Measurements from ENCODE around the gene CGB7.

GRCh38 chr19:49065905-49066512 is 8.5 kb upstream of the CGB7 start:
- no peak for TF ChIP-seq CBX2 (IDR thresholded peaks at IDR 0.05; ENCODE audit: insufficient read depth, low read length, poor library complexity, severe bottlenecking)
- TF ChIP-seq TEAD2 (tag; IDR thresholded peaks at IDR 0.05) = no peak
- TF ChIP-seq SP2 (IDR thresholded peaks at IDR 0.05; ENCODE audit: extremely low read depth, low read depth, low read length, poor library complexity, severe bottlenecking) = no peak
